ENCODE measurements around the gene BHLHE40.

DNA sequence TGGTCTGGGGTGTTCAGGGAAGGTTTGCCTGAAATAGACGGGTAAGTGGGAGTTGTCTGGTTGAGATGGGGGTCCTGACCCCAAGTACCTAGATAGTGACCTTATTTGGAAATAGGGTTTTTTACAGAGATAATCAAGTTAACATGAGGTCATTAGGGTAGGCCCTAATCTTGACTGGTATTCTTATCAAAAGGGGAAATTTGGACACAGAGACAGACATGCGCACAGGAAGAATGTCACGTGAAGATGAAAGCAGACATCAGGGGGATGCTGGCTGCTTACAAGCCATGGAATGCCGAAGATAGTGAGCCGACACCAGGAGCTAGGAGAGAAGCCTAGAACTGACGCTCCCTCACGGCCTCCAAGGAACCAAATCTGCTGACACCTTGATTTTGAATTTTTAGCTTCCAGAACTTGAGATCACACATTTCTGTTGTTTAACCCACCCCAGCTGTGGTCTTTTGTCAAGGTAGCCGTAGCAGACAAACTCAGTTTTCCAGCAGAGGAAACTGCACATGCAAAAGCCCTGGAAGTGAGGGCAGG lies 17.1 kb downstream of the BHLHE40 start:
- TF ChIP-seq, protein P1, sequence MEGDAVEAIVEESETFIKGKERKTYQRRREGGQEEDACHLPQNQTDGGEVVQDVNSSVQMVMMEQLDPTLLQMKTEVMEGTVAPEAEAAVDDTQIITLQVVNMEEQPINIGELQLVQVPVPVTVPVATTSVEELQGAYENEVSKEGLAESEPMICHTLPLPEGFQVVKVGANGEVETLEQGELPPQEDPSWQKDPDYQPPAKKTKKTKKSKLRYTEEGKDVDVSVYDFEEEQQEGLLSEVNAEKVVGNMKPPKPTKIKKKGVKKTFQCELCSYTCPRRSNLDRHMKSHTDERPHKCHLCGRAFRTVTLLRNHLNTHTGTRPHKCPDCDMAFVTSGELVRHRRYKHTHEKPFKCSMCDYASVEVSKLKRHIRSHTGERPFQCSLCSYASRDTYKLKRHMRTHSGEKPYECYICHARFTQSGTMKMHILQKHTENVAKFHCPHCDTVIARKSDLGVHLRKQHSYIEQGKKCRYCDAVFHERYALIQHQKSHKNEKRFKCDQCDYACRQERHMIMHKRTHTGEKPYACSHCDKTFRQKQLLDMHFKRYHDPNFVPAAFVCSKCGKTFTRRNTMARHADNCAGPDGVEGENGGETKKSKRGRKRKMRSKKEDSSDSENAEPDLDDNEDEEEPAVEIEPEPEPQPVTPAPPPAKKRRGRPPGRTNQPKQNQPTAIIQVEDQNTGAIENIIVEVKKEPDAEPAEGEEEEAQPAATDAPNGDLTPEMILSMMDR (conservative IDR thresholded peaks at IDR 0.05 in 1 of 2, IDR thresholded peaks at IDR 0.05 in 1 of 2; ENCODE audit: low read depth in 1 of 2, low read length in 2 of 2) = no peak
- TF ChIP-seq EZH2 (IDR thresholded peaks at IDR 0.05; ENCODE audit: low read length, missing control alignments) = no peak

Measured in fibroblast of lung (primary cell).